Measurements from ENCODE around the gene TRAF3IP1. TPM values are rescaled to one million over a fixed set of nuclear protein-coding genes. Genes with fewer than 3 reads are reported as not detected.

TRAF3IP1 gene
- total RNA-seq, 4 donors from 2014 or later, result 11.6 to 17.4 (median 15.7) TPM

DNA sequence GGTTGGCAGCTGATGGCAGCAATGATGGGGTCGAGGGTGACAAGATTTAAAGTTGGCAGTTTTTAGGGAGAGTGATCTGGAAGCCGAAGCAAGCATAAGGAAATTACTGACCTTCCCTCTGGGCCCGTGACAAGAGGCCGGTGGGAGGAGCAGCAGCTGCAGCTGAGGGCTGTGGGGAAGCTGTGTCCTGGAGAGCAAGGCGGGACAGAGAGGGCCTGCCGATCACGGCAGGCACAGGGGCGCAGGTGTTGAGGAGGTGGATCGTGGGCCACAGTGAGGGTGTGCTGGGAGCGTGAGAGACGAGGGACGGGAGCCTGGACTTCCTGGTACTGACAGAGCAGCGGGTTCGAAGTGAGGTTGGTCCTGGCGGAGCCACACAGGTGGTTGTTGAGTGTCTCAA is 31.0 kb downstream of the TRAF3IP1 start:
- 79 to 80% methylated on average over 15 of the region's 15 CpGs for WGBS, 2 donors
- H3K27ac ChIP-seq, result no peak overlapping the region
- H3K27me3 ChIP-seq, result no peaks in the 10 kb centered on the region
- H3K9me3 ChIP-seq, result no peaks in the 10 kb centered on the region
- no peak for DNase-seq (ENCODE audit: low spot score in 2 of 2)
- peaks cover 0 to 81% (median 3%) of the 10 kb centered on the region in 3 donors for H3K36me3 ChIP-seq
- no peak overlapping the region for H3K4me3 ChIP-seq
- no peaks in the 10 kb centered on the region for H3K4me1 ChIP-seq
- TF ChIP-seq, protein P1, sequence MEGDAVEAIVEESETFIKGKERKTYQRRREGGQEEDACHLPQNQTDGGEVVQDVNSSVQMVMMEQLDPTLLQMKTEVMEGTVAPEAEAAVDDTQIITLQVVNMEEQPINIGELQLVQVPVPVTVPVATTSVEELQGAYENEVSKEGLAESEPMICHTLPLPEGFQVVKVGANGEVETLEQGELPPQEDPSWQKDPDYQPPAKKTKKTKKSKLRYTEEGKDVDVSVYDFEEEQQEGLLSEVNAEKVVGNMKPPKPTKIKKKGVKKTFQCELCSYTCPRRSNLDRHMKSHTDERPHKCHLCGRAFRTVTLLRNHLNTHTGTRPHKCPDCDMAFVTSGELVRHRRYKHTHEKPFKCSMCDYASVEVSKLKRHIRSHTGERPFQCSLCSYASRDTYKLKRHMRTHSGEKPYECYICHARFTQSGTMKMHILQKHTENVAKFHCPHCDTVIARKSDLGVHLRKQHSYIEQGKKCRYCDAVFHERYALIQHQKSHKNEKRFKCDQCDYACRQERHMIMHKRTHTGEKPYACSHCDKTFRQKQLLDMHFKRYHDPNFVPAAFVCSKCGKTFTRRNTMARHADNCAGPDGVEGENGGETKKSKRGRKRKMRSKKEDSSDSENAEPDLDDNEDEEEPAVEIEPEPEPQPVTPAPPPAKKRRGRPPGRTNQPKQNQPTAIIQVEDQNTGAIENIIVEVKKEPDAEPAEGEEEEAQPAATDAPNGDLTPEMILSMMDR (IDR thresholded peaks at IDR 0.05), result no peak
- TF ChIP-seq EP300 (IDR thresholded peaks at IDR 0.05) (no peak), POLR2A (IDR thresholded peaks at IDR 0.05) (no peak)

DNA sequence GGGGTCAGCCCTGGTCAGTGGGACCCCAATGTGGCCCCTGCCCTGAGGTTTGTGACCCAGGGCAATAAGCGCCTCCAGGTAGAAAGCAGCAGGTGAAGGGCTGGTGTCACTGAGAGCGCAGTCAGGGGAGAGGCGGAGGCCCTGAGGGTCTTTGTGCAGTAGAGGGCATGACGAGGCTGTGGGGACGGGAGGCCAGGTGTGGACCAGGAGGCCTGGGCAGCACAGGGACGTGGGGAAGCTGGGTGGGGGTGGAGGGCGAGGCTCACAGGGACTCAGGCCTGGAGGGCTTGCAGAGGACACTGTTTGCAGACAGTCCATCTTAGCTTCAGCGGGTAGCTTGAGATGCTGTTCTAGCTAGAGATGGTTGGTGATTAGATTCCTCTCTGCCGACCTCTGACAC is 32.0 kb downstream of the TRAF3IP1 start:
- no peak for DNase-seq (ENCODE audit: low spot score in 2 of 2)

DNA sequence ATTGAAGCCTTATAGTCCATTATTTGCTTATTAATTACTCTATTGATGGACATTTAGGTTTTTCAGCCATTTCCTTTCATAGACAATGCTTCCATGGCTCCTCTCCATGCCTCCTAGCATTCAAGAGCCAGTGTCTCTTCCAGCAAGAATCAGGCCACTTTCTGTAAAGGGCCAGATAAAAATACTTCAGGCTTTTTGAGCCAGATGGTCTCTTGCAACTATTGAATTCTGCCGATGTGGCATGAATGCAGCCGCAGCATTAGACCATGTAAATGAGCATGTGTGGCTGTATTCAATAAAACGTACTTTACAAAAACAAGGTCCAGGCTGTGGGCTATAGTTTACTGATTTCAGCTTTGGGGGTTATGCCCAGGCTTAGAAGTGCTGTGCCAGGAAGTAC is 38.5 kb downstream of the TRAF3IP1 start:
- H3K27ac ChIP-seq, result no peak overlapping the region
- H3K27me3 ChIP-seq, result no peaks in the 10 kb centered on the region
- peaks cover 0 to 69% (median 3%) of the 10 kb centered on the region in 3 donors for H3K36me3 ChIP-seq
- H3K4me1 ChIP-seq, result peaks cover 0 to 4% (median 0%) of the 10 kb centered on the region in 4 donors
- H3K4me3 ChIP-seq, result no peak overlapping the region
- WGBS, 2 donors, result 83 to 93% methylated on average over 3 of the region's 3 CpGs
- DNase-seq (ENCODE audit: low spot score in 2 of 2), result no peak
- TF ChIP-seq POLR2A (IDR thresholded peaks at IDR 0.05) (no peak), EP300 (IDR thresholded peaks at IDR 0.05) (no peak)
- no peaks in the 10 kb centered on the region for H3K9me3 ChIP-seq

More for the DNA sequence above, 32.0 kb downstream of the TRAF3IP1 start:
- no peaks in the 10 kb centered on the region for H3K27me3 ChIP-seq
- H3K9me3 ChIP-seq, result no peaks in the 10 kb centered on the region
- H3K4me1 ChIP-seq, result peaks cover 0 to under 1% (median 0%) of the 10 kb centered on the region in 4 donors
- H3K4me3 ChIP-seq, result no peak overlapping the region
- no peak overlapping the region for H3K27ac ChIP-seq
- H3K36me3 ChIP-seq, result peaks cover 0 to 82% (median 3%) of the 10 kb centered on the region in 3 donors
- 91% methylated on average over 9 of the region's 9 CpGs for WGBS, 2 donors
- TF ChIP-seq EP300 (IDR thresholded peaks at IDR 0.05) (no peak), POLR2A (IDR thresholded peaks at IDR 0.05) (no peak)
- TF ChIP-seq, protein P1 (IDR thresholded peaks at IDR 0.05), result no peak

DNA sequence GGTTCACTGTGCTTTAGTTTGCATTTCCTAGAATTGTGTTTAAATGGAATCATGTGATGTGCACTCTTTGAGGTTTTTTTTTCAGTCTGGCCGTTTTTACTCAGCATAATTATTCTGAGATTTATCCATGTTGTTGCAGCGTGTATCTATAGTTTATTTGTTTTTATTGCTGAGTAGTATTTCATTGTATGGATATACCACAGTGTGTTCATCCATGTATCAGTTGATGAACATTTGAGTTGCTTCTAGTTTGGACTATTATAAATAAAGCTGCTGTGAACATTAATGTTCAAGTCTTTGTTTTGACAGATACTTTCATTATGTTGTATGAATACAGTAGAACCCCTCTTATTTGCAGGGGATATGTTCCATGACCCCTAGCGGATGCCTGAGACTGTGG is 39.1 kb downstream of the TRAF3IP1 start:
- TF ChIP-seq EP300 (IDR thresholded peaks at IDR 0.05), result no peak
- TF ChIP-seq, protein P1 (IDR thresholded peaks at IDR 0.05), result no peak
- no peak for TF ChIP-seq POLR2A (IDR thresholded peaks at IDR 0.05)
- H3K27ac ChIP-seq, result no peak overlapping the region
- peaks cover 0 to 63% (median 3%) of the 10 kb centered on the region in 3 donors for H3K36me3 ChIP-seq
- no peaks in the 10 kb centered on the region for H3K27me3 ChIP-seq
- WGBS, 2 donors, result 91 to 96% methylated on average over 3 of the region's 3 CpGs
- H3K4me1 ChIP-seq, result peaks cover 0 to 4% (median 0%) of the 10 kb centered on the region in 4 donors
- no peak overlapping the region for H3K4me3 ChIP-seq
- DNase-seq (ENCODE audit: low spot score in 2 of 2), result no peak
- H3K9me3 ChIP-seq, result no peaks in the 10 kb centered on the region

DNA sequence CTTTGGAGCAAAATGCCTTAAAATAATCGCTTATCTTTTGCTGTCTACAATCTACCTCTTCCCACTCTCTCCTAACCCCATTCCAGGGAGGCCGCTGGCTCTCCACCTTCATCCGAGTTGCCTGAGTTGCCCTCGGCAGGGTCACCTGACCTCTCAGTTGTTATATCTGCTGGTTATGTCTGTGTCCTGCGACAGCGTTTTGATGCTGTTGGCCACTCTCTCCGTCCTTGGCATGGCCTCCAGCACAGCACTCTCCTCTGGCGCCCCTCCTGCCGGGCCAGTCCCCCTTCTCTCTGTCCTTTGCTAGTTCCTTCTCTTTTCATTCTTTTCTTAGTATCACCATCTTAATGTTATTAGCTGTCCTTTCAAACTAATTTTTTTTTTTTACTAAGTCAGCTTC is 41.6 kb downstream of the TRAF3IP1 start:
- Histone ChIP-seq H3K4me1 (peaks cover 0 to 4% (median 0%) of the 10 kb centered on the region in 4 donors), H3K27me3 (no peaks in the 10 kb centered on the region), H3K36me3 (peaks cover 0 to 43% (median 0%) of the 10 kb centered on the region in 3 donors), H3K27ac (no peak overlapping the region), H3K9me3 (no peaks in the 10 kb centered on the region), H3K4me3 (no peak overlapping the region)
- 82 to 85% methylated on average over 9 of the region's 9 CpGs for WGBS, 2 donors
- TF ChIP-seq EP300 (IDR thresholded peaks at IDR 0.05), result no peak
- TF ChIP-seq, protein P1 (IDR thresholded peaks at IDR 0.05), result no peak
- TF ChIP-seq POLR2A (IDR thresholded peaks at IDR 0.05), result no peak
- no peak for DNase-seq (ENCODE audit: low spot score in 2 of 2)
